HG03135 (cell line): Measurements from ENCODE around the gene KCNIP4.

Experiments used
- ATAC-seq: cut with Tn5 transposase; IDR thresholded peaks from one replicate; pipeline ENCODE4 v1.9.1; 2021; ENCODE audit warnings: mild to moderate bottlenecking, moderate library complexity; ENCODE audit not compliant: unreplicated experiment

Gene KCNIP4

GRCh38 chr4:21209860-21210259 is 738.7 kb downstream of the KCNIP4 start:
- no peak for ATAC-seq

DNA sequence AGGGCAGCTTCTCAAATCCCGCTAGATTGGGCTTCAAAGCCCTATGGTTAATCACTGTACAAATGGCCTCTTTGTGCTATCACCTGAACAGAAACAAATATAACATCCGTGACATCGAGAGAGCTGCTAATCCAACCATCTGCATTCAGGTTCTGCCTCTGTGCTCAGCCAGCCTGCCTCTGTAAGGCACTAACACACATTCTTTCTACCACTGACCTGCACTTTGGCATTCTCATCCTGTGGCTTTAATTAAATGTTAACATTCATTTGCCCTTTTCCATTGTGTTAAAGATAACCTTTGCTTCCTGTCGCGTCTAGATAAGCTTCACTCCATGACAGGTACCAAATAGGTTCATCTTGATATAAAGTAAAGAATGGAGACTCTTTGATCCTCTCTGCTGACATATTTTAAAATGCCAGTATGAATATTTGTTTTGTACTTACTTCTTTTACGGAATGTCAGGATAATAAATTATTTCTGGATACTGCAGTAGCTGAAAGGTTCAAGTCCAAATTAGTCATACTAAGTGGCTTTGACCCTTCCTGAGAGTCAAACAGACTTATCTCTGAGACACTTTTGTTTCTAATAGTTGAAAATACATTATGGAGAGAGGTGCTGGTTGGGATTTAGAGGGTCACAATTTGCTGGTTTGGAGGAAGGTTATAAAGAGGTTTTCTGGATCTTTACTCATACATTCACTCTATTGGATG is 742.6 kb downstream of the KCNIP4 start:
- ATAC-seq, result no peak

DNA sequence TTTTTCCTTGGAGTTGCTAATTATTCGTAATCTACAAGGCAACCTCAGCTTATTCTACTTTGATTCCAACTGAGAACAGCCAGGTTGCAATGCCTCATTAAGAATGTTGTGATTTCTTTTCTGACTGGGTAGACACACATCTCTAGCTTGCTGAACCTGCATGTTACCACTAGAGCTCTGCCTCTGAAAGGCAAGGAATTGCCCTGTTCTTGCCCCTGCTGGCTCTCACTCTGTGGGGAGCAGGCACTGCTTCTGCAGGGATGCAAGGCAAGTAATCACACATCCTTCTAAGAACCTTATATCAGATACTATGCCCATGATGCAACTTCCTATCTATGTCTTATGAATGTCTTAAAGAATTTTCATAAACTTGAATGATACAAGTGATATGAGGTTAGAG is 745.2 kb downstream of the KCNIP4 start:
- ATAC-seq, result no peak

- no peak for ATAC-seq
These were observed 745.6 kb downstream of the KCNIP4 start for GRCh38 chr4:21202959-21203358.

- no peak for ATAC-seq
These were observed 749.9 kb downstream of the KCNIP4 start for GRCh38 chr4:21198683-21199082.

- no peak for ATAC-seq
These were observed 752.9 kb downstream of the KCNIP4 start for GRCh38 chr4:21195682-21196081.

DNA sequence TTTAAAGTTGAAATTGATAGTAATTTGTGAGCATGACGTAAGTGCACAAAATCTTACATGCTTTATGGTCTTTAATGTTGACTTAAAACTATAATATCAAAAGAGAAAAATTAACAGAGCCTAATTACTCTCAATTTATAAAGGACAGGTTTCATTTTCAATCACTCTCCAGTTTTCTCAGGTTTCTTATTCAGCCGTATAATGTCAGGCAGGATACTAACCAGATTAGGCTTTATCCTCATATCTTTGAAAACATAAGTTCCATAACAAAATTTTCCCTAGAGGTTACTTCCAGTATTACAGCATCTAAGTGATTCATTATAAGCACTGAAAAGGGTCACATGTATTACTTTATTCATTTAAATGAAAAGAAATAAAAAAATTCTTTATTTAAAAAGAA is 756.2 kb downstream of the KCNIP4 start:
- ATAC-seq, result no peak

GRCh38 chr4:21191317-21191716 is 757.3 kb downstream of the KCNIP4 start:
- ATAC-seq, result no peak

DNA sequence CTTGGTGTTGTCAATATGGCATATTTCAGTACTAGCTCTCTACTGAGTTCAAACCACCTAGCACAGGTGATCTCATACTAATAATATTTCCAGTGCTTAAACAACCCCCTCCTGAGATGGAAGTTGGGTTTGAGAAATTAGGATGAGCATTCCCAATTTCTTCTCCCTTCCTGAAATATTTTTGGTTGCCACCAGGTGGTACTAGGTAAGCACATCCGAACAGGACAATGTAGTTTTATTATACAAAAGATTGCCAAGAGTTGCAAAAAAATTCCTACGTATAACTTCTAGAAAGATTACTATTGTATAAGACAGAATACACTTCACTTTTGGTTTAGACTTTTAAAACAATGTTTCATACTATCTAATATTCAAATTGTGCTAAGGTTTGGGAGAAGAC is 763.8 kb downstream of the KCNIP4 start:
- ATAC-seq, result no peak

- ATAC-seq, result no peak
These were observed 766.9 kb downstream of the KCNIP4 start for GRCh38 chr4:21181716-21182115.

GRCh38 chr4:21177871-21178270 is 770.7 kb downstream of the KCNIP4 start:
- ATAC-seq, result no peak

DNA sequence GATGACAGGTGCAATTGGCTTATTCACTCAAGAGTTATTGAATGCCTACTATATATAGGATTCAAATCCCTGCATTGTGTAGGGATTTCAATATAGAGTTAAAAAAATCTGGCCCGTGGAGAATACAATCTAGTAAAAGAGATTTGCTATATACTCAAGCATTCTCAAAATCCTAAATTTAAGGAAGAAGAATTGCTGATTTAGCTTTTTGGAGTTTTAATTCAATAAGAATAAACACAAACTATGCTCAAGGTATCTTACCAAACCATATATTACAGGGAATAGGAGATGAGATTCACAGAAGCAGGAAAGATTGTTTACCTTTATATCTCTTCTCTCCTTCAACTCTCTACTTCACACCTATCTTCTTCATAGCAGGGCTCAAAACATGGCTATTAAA is 771.5 kb downstream of the KCNIP4 start:
- ATAC-seq, result no peak

DNA sequence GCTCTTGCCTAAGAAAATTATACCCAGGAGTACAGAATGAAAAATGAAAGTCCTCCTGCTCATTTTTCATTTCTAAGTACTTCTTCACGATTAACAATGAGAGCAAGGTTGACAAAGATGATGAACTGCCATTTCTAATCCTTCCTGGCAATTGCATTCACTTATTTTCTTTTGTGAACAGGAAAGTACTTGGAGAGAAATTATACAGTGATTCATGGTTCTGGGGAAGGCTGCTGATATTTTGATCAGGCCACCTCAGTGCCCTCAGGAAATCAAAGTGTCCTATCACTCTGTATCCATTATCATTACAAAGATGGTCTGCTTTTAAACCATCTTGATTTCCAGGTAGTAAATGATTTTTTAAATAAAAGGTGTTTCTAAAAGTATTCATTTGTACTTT is 780.9 kb downstream of the KCNIP4 start:
- ATAC-seq, result no peak

- no peak for ATAC-seq
These were observed 793.2 kb downstream of the KCNIP4 start for GRCh38 chr4:21155367-21155766.

DNA sequence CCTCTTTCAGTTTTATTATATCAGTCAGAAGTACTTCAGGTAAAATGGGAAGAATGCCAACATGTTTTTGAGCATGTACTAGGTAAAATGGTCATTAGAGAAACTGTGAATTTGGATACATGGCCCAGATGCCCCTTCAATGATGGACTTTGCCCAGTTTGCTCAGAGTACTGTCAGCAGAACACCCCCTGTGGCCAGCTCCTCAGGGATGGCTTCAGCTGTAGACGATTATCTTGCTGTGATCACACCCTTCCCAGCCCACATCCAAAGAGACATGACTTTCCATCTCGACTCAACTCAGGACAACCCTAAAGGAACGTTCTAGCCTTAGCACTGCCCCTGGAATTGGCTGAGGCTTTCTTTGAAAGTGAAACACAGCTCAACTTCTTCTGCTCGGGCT is 809.2 kb downstream of the KCNIP4 start:
- ATAC-seq, result no peak

DNA sequence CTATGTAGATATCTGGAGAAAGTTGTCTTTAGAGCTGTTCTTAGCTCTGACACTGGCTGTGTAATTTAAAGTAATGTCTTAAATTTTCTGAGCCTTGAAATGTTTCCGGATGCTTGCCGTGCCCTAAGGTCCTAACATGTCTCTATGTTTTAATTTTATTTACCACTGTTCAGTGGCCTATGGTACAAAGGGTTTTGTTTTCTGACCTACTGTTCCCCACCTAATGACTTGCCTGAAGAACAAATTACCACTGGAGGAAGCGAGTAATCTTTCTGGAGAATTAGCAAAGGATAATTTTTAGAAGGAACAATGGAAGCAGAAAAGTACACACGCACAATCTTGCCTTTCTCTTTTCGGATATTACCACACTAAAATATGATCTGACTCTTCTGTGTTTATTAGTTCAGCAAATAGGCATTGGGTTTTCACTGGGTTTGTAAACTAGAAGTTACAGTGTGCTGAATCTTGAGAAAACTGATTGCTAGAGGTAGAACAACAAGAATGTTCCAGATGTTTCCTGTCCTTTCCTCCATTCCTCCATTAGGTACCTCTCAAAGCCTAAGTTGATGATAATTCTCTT is 812.4 kb downstream of the KCNIP4 start:
- ATAC-seq, result no peak

DNA sequence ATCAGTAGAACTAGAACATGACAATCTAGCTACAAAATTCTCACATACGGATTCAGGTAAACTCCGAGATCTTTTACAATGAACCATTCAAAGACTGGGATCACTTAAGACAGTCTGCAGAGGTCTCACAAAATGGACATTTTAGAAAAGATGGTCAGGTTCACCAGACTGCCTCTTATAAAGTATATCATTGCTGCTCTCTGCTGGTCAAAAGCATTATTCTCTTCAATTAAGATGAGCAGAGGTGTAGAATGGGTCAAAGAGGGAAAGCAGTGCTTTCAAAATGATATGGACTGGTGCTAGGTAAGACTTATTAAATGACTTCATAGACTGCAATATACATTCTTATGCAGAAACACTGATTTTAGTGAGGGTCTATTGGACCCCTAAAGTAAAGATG is 813.6 kb downstream of the KCNIP4 start:
- ATAC-seq, result no peak

GRCh38 chr4:21130606-21131005 is 818.0 kb downstream of the KCNIP4 start:
- ATAC-seq, result no peak

DNA sequence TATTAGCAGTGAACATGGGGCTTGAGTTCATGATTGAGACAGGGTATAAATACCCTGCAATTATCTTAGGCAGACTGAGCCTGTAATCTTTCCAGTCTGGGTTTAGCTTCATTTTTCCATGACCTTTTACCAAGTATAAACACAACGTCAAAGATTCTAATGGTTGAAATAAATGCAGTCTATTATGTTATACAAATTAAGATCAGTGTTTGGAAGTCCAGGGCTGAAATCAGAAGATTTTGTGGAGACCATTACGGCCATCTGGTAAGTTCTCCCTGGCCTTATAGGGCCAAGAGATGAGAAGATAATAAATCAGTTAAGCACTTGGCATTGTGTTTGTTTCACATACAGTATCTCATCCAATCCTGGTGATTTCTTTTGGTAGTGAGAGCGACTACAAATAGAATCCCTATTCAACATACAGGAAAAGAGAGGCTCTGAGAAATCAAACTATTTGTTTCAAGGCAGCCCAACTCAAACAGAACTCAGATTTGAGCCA is 822.5 kb downstream of the KCNIP4 start:
- ATAC-seq, result no peak

DNA sequence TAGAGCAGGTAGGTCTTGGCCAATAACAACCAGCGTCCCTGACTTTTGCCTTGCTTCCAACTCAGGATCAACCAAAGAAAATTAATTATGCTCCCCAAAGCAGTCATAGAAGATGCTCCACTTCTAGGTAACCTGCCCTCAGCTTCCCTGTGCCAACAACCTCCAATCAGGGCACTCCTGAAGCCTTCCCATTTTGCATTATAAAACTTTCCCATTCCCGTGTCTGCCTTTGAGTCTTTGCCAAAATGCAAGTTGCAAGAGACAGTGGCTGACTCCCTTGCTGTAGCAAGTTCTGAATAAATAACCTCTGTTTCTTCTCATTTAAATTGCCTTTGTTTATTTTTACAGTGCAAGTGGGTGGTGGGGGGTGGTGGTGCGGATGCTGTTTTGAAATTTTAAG is 830.3 kb downstream of the KCNIP4 start:
- no peak for ATAC-seq

- ATAC-seq, result no peak
These were observed 830.9 kb downstream of the KCNIP4 start for GRCh38 chr4:21117541-21118180.

DNA sequence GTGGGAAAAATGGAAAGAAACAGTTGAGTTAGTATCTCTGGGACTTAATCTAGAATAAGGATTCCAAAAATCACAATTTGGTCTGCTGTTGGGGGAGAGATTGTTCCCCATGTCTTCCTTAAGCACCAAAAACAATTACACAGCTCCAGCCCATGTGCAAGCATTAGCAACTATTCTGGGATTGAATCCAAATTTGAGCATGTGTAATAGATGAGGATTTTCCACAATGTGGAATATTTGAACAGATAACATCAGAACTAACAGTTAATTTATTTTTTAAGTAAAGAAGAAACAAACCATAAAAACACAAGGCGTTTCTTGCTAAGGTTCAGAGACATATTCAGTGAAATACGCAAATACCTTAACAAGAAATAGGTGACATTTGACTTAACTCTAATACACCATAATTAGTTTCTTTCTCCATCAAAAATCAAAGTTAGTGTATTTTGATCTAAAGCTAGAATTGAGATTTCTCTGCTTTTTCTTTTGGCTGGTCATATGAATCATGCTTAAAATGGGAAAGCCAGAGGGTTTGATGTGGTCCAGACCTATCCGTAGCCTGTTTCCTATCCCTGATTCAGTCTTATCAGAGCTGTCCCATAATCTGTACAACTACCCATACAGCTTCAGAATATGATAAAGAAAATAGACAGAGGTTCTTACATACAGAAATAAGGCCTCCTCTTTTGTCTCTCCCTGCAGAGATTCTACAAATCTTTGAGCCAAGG is 834.9 kb downstream of the KCNIP4 start:
- no peak for ATAC-seq
